ENCODE data around the gene RXRA. TPM values are rescaled to one million over a fixed set of nuclear protein-coding genes. Genes with fewer than 3 reads are reported as not detected.

RXRA gene
- total RNA-seq, 1 experiment from 2014 or later, result 31.6 TPM

GRCh38 chr9:134453776-134454475 lies 127.7 kb downstream of the RXRA start:
- Histone ChIP-seq H3K36me3 (ENCODE audit: control insufficient read depth, insufficient read depth, low read length) (no peaks in the 10 kb centered on the region), H3K27ac (ENCODE audit: low read length) (no peak overlapping the region), H3K4me3 (ENCODE audit: low read depth in 2 of 2, low read length in 2 of 2) (no peak overlapping the region), H3K9me3 (ENCODE audit: control insufficient read depth, insufficient read depth, low read depth, low read length) (no peaks in the 10 kb centered on the region), H3K4me1 (ENCODE audit: control insufficient read depth, insufficient read depth, low read length) (no peaks in the 10 kb centered on the region), H3K27me3 (ENCODE audit: control insufficient read depth, insufficient read depth, low read length) (no peaks in the 10 kb centered on the region)
- DNase-seq (ENCODE audit: low read depth, low spot score) (no peak), ATAC-seq (no peak)
- TF ChIP-seq TCF7L2 (IDR thresholded peaks at IDR 0.05; ENCODE audit: low read depth, low read length) (no peak), POLR2AphosphoS5 (IDR thresholded peaks at IDR 0.05; ENCODE audit: low read depth, low read length) (no peak), REST (IDR thresholded peaks at IDR 0.05; ENCODE audit: insufficient read depth in 1 of 2, low read depth in 2 of 2, low read length in 1 of 2) (no peak), SIN3A (IDR thresholded peaks at IDR 0.05; ENCODE audit: borderline replicate concordance, insufficient read depth, low read depth, low read length) (no peak)
- ChIA-PET POLR2A (interaction anchor here (0.7 kb wide), 1 partner anchor 499 kb away, joined by 3 read pairs; no protein-coding TSS in a partner anchor), CTCF (no interaction called here)
- intact Hi-C loops (cut with micrococcal nuclease; ENCODE audit: unreplicated experiment), result no loop called here
- in situ Hi-C loops (cut with HindIII; ENCODE audit: low pct_unique_long_range_greater_than_20kb, low sequenced_read_pairs), result no loop called here
- no TSS peak for BruUV-seq (replicated peaks)

GRCh38 chr9:134454476-134454857 lies 128.2 kb downstream of the RXRA start:
- H3K9me3 ChIP-seq (ENCODE audit: control insufficient read depth, insufficient read depth, low read depth, low read length), result no peaks in the 10 kb centered on the region
- in situ Hi-C loops (cut with HindIII; ENCODE audit: low pct_unique_long_range_greater_than_20kb, low sequenced_read_pairs), result no loop called here
- H3K36me3 ChIP-seq (ENCODE audit: control insufficient read depth, insufficient read depth, low read length), result no peaks in the 10 kb centered on the region
- H3K27me3 ChIP-seq (ENCODE audit: control insufficient read depth, insufficient read depth, low read length), result no peaks in the 10 kb centered on the region
- no peak for TF ChIP-seq POLR2AphosphoS5 (IDR thresholded peaks at IDR 0.05; ENCODE audit: low read depth, low read length)
- TF ChIP-seq TCF7L2 (IDR thresholded peaks at IDR 0.05; ENCODE audit: low read depth, low read length), result no peak
- TF ChIP-seq REST (IDR thresholded peaks at IDR 0.05; ENCODE audit: insufficient read depth in 1 of 2, low read depth in 2 of 2, low read length in 1 of 2), result no peak
- TF ChIP-seq SIN3A (IDR thresholded peaks at IDR 0.05; ENCODE audit: borderline replicate concordance, insufficient read depth, low read depth, low read length), result no peak
- no peak for TF ChIP-seq CTCF (IDR thresholded peaks at IDR 0.05)
- no peak overlapping the region for H3K27ac ChIP-seq (ENCODE audit: low read length)
- H3K4me1 ChIP-seq (ENCODE audit: control insufficient read depth, insufficient read depth, low read length), result no peaks in the 10 kb centered on the region
- no TSS peak for BruUV-seq (replicated peaks)
- ChIA-PET POLR2A (no interaction called here), CTCF (no interaction called here)
- no peak overlapping the region for H3K4me3 ChIP-seq (ENCODE audit: low read depth in 2 of 2, low read length in 2 of 2)
- DNase-seq (ENCODE audit: low read depth, low spot score) (no peak), ATAC-seq (no peak)
- intact Hi-C loops (cut with micrococcal nuclease; ENCODE audit: unreplicated experiment), result no loop called here

All from Panc1 (cell line).